VCaP (cell line): ENCODE measurements around the gene VCPKMT.

Source experiments
- H3K27ac ChIP-seq: fragments of 450-650 bp; 2 replicates; pipeline ENCODE4 v1.5.1; 2017
- CTCF ChIP-seq: fragments of 450-650 bp; conservative IDR thresholded peaks from 2 replicates; pipeline ENCODE4 v1.5.1; 2017; ENCODE audit warnings: mild to moderate bottlenecking, moderate library complexity

VCPKMT gene

GRCh38 chr14:50064993-50065392 lies 51.4 kb downstream of the VCPKMT start:
- no peak for TF ChIP-seq CTCF
- H3K27ac ChIP-seq = no peak overlapping the region

- TF ChIP-seq CTCF = no peak
- H3K27ac ChIP-seq = no peak overlapping the region
Observed at GRCh38 chr14:50063876-50064420, 52.4 kb downstream of the VCPKMT start.

- no peak overlapping the region for H3K27ac ChIP-seq
- no peak for TF ChIP-seq CTCF
Observed at GRCh38 chr14:50062438-50063085, 53.8 kb downstream of the VCPKMT start.

- 0 out of 2 replicates have a peak overlapping the region, but pooled peaks have one; percentile 11 for H3K27ac ChIP-seq
- no peak for TF ChIP-seq CTCF
Observed at GRCh38 chr14:50061664-50062437, 54.5 kb downstream of the VCPKMT start.

GRCh38 chr14:50060871-50061663 lies 55.3 kb downstream of the VCPKMT start:
- no peak for TF ChIP-seq CTCF
- 0 out of 2 replicates have a peak overlapping the region, but pooled peaks have one; percentile 11 for H3K27ac ChIP-seq

GRCh38 chr14:50059763-50060616 lies 56.4 kb downstream of the VCPKMT start:
- H3K27ac ChIP-seq = no peak overlapping the region
- no peak for TF ChIP-seq CTCF
